HEK293T (cell line): ENCODE measurements around the gene BPGM.

ENCODE experiments used
- CTCF ChIA-PET: fragments of 350-600 bp; formaldehyde crosslinking; extraction: SDS; loops from one replicate; lab custom pipeline; 2021; ENCODE audit warnings: antibody characterized with exemption, inconsistent platforms; lab: Yijun Ruan, JAX
- POLR2A ChIA-PET: fragments of 350-600 bp; formaldehyde crosslinking; extraction: SDS; loops from one replicate; lab custom pipeline; 2020; ENCODE audit warnings: antibody characterized with exemption, inconsistent platforms; lab: Yijun Ruan, JAX
- DNase-seq: peaks from one replicate; pipeline ENCODE4 v3.0.0; 2012; ENCODE audit warnings: mixed read lengths; ENCODE audit errors: extremely low spot score
- ARNT ChIP-seq: fragments of 450-650 bp; IDR thresholded peaks from 2 replicates; pipeline ENCODE4 v1.6.1; 2017; ENCODE audit warnings: mild to moderate bottlenecking
- BHLHE40 ChIP-seq: fragments of 450-650 bp; IDR thresholded peaks from 2 replicates; pipeline ENCODE4 v1.6.1; 2016; ENCODE audit warnings: mild to moderate bottlenecking, moderate library complexity, borderline replicate concordance
- CTBP1 ChIP-seq: fragments of 450-650 bp; IDR thresholded peaks from 2 replicates; pipeline ENCODE4 v1.6.1; 2016; ENCODE audit warnings: borderline replicate concordance
- ELF4 ChIP-seq: fragments of 450-650 bp; IDR thresholded peaks from 2 replicates; pipeline ENCODE4 v1.6.1; 2017; ENCODE audit warnings: antibody characterized with exemption
- FOXA1 ChIP-seq: fragments of 450-650 bp; IDR thresholded peaks from 2 replicates; pipeline ENCODE4 v1.6.1; 2016; ENCODE audit warnings: mild to moderate bottlenecking
- FOXK2 ChIP-seq: fragments of 450-650 bp; IDR thresholded peaks from 2 replicates; pipeline ENCODE4 v1.6.1; 2016; ENCODE audit warnings: mild to moderate bottlenecking
- FOXM1 ChIP-seq: fragments of 450-650 bp; IDR thresholded peaks from 2 replicates; pipeline ENCODE4 v1.6.1; 2017; ENCODE audit warnings: mild to moderate bottlenecking, borderline replicate concordance
- HDGF ChIP-seq: fragments of 450-650 bp; IDR thresholded peaks from 2 replicates; pipeline ENCODE4 v1.6.1; 2017; ENCODE audit warnings: antibody characterized with exemption, borderline replicate concordance
- L3MBTL2 ChIP-seq: fragments of 450-650 bp; conservative IDR thresholded peaks from 2 replicates; pipeline ENCODE4 v1.6.1; 2016; ENCODE audit warnings: mild to moderate bottlenecking
- LEF1 ChIP-seq: fragments of 450-650 bp; IDR thresholded peaks from 2 replicates; pipeline ENCODE4 v1.6.1; 2017; ENCODE audit warnings: mild to moderate bottlenecking, borderline replicate concordance
- NFRKB ChIP-seq: fragments of 450-650 bp; IDR thresholded peaks from 2 replicates; pipeline ENCODE4 v1.6.1; 2016; ENCODE audit warnings: mild to moderate bottlenecking, moderate library complexity
- SP1 ChIP-seq: fragments of 450-650 bp; IDR thresholded peaks from 2 replicates; pipeline ENCODE4 v1.6.1; 2017
- SUZ12 ChIP-seq: fragments of 450-650 bp; IDR thresholded peaks from 2 replicates; pipeline ENCODE4 v1.6.1; 2016; ENCODE audit warnings: mild to moderate bottlenecking
- TARDBP ChIP-seq: fragments of 450-650 bp; IDR thresholded peaks from 2 replicates; pipeline ENCODE4 v1.6.1; 2016
- ZNF384 ChIP-seq: fragments of 450-650 bp; IDR thresholded peaks from 2 replicates; pipeline ENCODE4 v1.6.1; 2016
- TF ChIP-seq, protein P1 (sequence below): fragments of 450-650 bp; IDR thresholded peaks from 2 replicates; pipeline ENCODE4 v1.6.1; 2016

Gene BPGM

GRCh38 chr7:134699899-134700298 lies 53.2 kb downstream of the BPGM start:
- no peak for DNase-seq
- ChIA-PET CTCF (interaction anchor here (1.2 to 2.7 kb wide), 2 partner anchors 25 to 67 kb away, joined by 3 to 9 read pairs; no protein-coding TSS in a partner anchor), POLR2A (interaction anchor here (0.7 to 0.9 kb wide), 2 partner anchors 53 to 286 kb away, joined by 3 read pairs; partner anchors contain the start of gene AGBL3)
- TF ChIP-seq SP1 (no peak), ELF4 (no peak), BHLHE40 (no peak), CTBP1 (no peak), FOXM1 (no peak)

DNA sequence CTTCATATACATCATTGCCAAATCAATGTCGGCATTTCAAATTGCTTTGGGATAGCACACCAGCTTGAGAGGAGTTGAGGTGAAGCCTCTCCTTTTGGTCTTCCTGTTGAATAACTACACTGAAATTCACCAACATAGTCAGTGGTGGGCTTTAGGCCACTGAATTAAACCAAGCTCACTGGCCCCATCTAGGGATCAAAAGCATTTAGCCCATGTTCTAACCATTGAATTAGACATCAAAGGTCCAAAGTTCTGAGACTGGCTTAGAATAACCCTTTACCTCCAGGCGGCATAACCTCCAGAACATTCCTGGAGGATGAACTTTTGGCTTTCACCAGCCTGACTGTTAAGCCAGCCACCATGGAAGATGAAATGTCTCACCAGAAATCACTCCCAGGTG lies 54.6 kb downstream of the BPGM start:
- POLR2A ChIA-PET, result interaction anchor here (1.2 kb wide), 1 partner anchor 55 kb away, joined by 5 read pairs; no protein-coding TSS in a partner anchor

GRCh38 chr7:134702366-134703240 lies 56.0 kb downstream of the BPGM start:
- TF ChIP-seq FOXK2 (no peak), BHLHE40 (no peak), ARNT (no peak), HDGF (no peak), SUZ12 (no peak), L3MBTL2 (no peak), FOXM1 (no peak), NFRKB (no peak), LEF1 (no peak), SP1 (no peak), ELF4 (no peak), FOXA1 (no peak)
- TF ChIP-seq, protein P1, sequence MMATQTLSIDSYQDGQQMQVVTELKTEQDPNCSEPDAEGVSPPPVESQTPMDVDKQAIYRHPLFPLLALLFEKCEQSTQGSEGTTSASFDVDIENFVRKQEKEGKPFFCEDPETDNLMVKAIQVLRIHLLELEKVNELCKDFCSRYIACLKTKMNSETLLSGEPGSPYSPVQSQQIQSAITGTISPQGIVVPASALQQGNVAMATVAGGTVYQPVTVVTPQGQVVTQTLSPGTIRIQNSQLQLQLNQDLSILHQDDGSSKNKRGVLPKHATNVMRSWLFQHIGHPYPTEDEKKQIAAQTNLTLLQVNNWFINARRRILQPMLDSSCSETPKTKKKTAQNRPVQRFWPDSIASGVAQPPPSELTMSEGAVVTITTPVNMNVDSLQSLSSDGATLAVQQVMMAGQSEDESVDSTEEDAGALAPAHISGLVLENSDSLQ, result no peak
- DNase-seq, result no peak
- ChIA-PET CTCF (interaction anchor here (0.6 to 2.9 kb wide), 2 partner anchors 12 to 202 kb away, joined by 3 to 15 read pairs; no protein-coding TSS in a partner anchor), POLR2A (interaction anchor here (1.2 kb wide), 1 partner anchor 57 kb away, joined by 5 read pairs; no protein-coding TSS in a partner anchor)

More for the DNA sequence above, 54.6 kb downstream of the BPGM start:
- peak; percentile 63 for DNase-seq
- no peak for TF ChIP-seq SP1
- no peak for TF ChIP-seq TARDBP
- no peak for TF ChIP-seq ARNT
- TF ChIP-seq LEF1, result no peak
- no peak for TF ChIP-seq FOXK2
- no peak for TF ChIP-seq ZNF384
- no peak for TF ChIP-seq HDGF
- TF ChIP-seq CTBP1, result no peak
- TF ChIP-seq SUZ12, result no peak
- TF ChIP-seq FOXM1, result no peak
- TF ChIP-seq BHLHE40, result no peak
- TF ChIP-seq, protein P1, result no peak
- no peak for TF ChIP-seq ELF4
- TF ChIP-seq NFRKB, result no peak
- TF ChIP-seq L3MBTL2, result no peak
- CTCF ChIA-PET, result interaction anchor here (0.7 to 2.9 kb wide), 7 partner anchors 9 to 138 kb away, joined by 3 to 15 read pairs (median 3); no protein-coding TSS in a partner anchor

- TF ChIP-seq, protein P1, result no peak
- no peak for TF ChIP-seq FOXK2
- TF ChIP-seq BHLHE40, result no peak
- TF ChIP-seq HDGF, result no peak
- no peak for TF ChIP-seq LEF1
- no peak for TF ChIP-seq ZNF384
- ChIA-PET CTCF (interaction anchor here (2.9 kb wide), 1 partner anchor 13 kb away, joined by 15 read pairs; no protein-coding TSS in a partner anchor), POLR2A (no interaction called here)
- DNase-seq, result no peak
Observed at GRCh38 chr7:134703241-134703594, 56.6 kb downstream of the BPGM start.

GRCh38 chr7:134703782-134704181 lies 57.1 kb downstream of the BPGM start:
- POLR2A ChIA-PET, result no interaction called here
- TF ChIP-seq ARNT, result no peak
- TF ChIP-seq TARDBP, result no peak
- no peak for TF ChIP-seq FOXM1
- TF ChIP-seq BHLHE40, result no peak
- no peak for TF ChIP-seq HDGF
- no peak for TF ChIP-seq CTBP1
- no peak for TF ChIP-seq ELF4
- no peak for TF ChIP-seq ZNF384
- no peak for TF ChIP-seq SP1
- no peak for TF ChIP-seq LEF1
- no peak for TF ChIP-seq SUZ12
- TF ChIP-seq, protein P1, result no peak
- TF ChIP-seq FOXA1, result no peak
- no peak for TF ChIP-seq FOXK2
- no peak for TF ChIP-seq L3MBTL2
- no peak for TF ChIP-seq NFRKB
- CTCF ChIA-PET, result no interaction called here
- DNase-seq, result no peak
